ENCODE results near the gene CRIP1.

Gene CRIP1

GRCh38 chr14:105503296-105503640 is 16.6 kb downstream of the CRIP1 start:
- TF ChIP-seq GATA3 (IDR thresholded peaks at IDR 0.05; ENCODE audit: low read depth, low read length) (no peak), GATA2 (IDR thresholded peaks at IDR 0.05; ENCODE audit: low read depth, low read length) (no peak)

GRCh38 chr14:105503935-105504692 is 17.4 kb downstream of the CRIP1 start:
- no peak for TF ChIP-seq GATA3 (IDR thresholded peaks at IDR 0.05; ENCODE audit: low read depth, low read length)

- TF ChIP-seq GATA3 (IDR thresholded peaks at IDR 0.05; ENCODE audit: low read depth, low read length) = no peak
- TF ChIP-seq GATA2 (IDR thresholded peaks at IDR 0.05; ENCODE audit: low read depth, low read length) = no peak
Measured at GRCh38 chr14:105505101-105505500, 18.4 kb downstream of the CRIP1 start.

- TF ChIP-seq GATA2 (IDR thresholded peaks at IDR 0.05; ENCODE audit: low read depth, low read length) = no peak
- TF ChIP-seq GATA3 (IDR thresholded peaks at IDR 0.05; ENCODE audit: low read depth, low read length) = no peak
Measured at GRCh38 chr14:105507247-105507646, 20.6 kb downstream of the CRIP1 start.

GRCh38 chr14:105508069-105508468 is 21.4 kb downstream of the CRIP1 start:
- TF ChIP-seq GATA3 (IDR thresholded peaks at IDR 0.05; ENCODE audit: low read depth, low read length) = no peak
- no peak for TF ChIP-seq GATA2 (IDR thresholded peaks at IDR 0.05; ENCODE audit: low read depth, low read length)

- TF ChIP-seq GATA3 (IDR thresholded peaks at IDR 0.05; ENCODE audit: low read depth, low read length) (no peak), GATA2 (IDR thresholded peaks at IDR 0.05; ENCODE audit: low read depth, low read length) (no peak)
Measured at GRCh38 chr14:105508601-105509000, 21.9 kb downstream of the CRIP1 start.

GRCh38 chr14:105517096-105517495 is 30.4 kb downstream of the CRIP1 start:
- TF ChIP-seq GATA2 (IDR thresholded peaks at IDR 0.05; ENCODE audit: low read depth, low read length) (no peak), GATA3 (IDR thresholded peaks at IDR 0.05; ENCODE audit: low read depth, low read length) (no peak)

- TF ChIP-seq GATA2 (IDR thresholded peaks at IDR 0.05; ENCODE audit: low read depth, low read length) = no peak
Measured at GRCh38 chr14:105519946-105520698, 33.4 kb downstream of the CRIP1 start.

GRCh38 chr14:105525326-105525725 is 38.6 kb downstream of the CRIP1 start:
- no peak for TF ChIP-seq GATA3 (IDR thresholded peaks at IDR 0.05; ENCODE audit: low read depth, low read length)
- TF ChIP-seq GATA2 (IDR thresholded peaks at IDR 0.05; ENCODE audit: low read depth, low read length) = no peak

GRCh38 chr14:105525861-105526775 is 39.4 kb downstream of the CRIP1 start, which contains the start of gene TMEM121:
TMEM121 (plus strand) TSS chr14:105526583; CDS start chr14:105528835, 2,252 bp downstream.
- no peak for TF ChIP-seq GATA3 (IDR thresholded peaks at IDR 0.05; ENCODE audit: low read depth, low read length)
- TF ChIP-seq GATA2 (IDR thresholded peaks at IDR 0.05; ENCODE audit: low read depth, low read length) = no peak

GRCh38 chr14:105526776-105527380 is 40.2 kb downstream of the CRIP1 start:
- no peak for TF ChIP-seq GATA3 (IDR thresholded peaks at IDR 0.05; ENCODE audit: low read depth, low read length)
- TF ChIP-seq GATA2 (IDR thresholded peaks at IDR 0.05; ENCODE audit: low read depth, low read length) = no peak

GRCh38 chr14:105527381-105527825 is 40.7 kb downstream of the CRIP1 start:
- no peak for TF ChIP-seq GATA3 (IDR thresholded peaks at IDR 0.05; ENCODE audit: low read depth, low read length)
- no peak for TF ChIP-seq GATA2 (IDR thresholded peaks at IDR 0.05; ENCODE audit: low read depth, low read length)

GRCh38 chr14:105527826-105528585 is 41.3 kb downstream of the CRIP1 start:
- TF ChIP-seq GATA3 (IDR thresholded peaks at IDR 0.05; ENCODE audit: low read depth, low read length) (no peak), GATA2 (IDR thresholded peaks at IDR 0.05; ENCODE audit: low read depth, low read length) (no peak)
